ENCODE measurements around the gene NPAS2.

The NPAS2 gene

GRCh38 chr2:100852999-100853908 is 33.3 kb downstream of the NPAS2 start:
- no peak for FAIRE-seq
- DNase-seq (ENCODE audit: insufficient read length, low spot score) = no peak

GRCh38 chr2:100853909-100854810 is 34.2 kb downstream of the NPAS2 start:
- no peak for DNase-seq (ENCODE audit: insufficient read length, low spot score)
- no peak for FAIRE-seq

- DNase-seq (ENCODE audit: insufficient read length, low spot score) (no peak), FAIRE-seq (no peak)
Observed at GRCh38 chr2:100855084-100855483, 35.1 kb downstream of the NPAS2 start.

GRCh38 chr2:100855606-100856005 is 35.7 kb downstream of the NPAS2 start:
- FAIRE-seq (no peak), DNase-seq (ENCODE audit: insufficient read length, low spot score) (no peak)

GRCh38 chr2:100856732-100857131 is 36.8 kb downstream of the NPAS2 start:
- FAIRE-seq (no peak), DNase-seq (ENCODE audit: insufficient read length, low spot score) (no peak)

GRCh38 chr2:100857341-100857740 is 37.4 kb downstream of the NPAS2 start:
- DNase-seq (ENCODE audit: insufficient read length, low spot score) = no peak

GRCh38 chr2:100857915-100858314 is 38.0 kb downstream of the NPAS2 start:
- FAIRE-seq = no peak

More at GRCh38 chr2:100857341-100857740, 37.4 kb downstream of the NPAS2 start:
- no peak for FAIRE-seq

GRCh38 chr2:100859902-100860301 is 40.0 kb downstream of the NPAS2 start:
- FAIRE-seq = no peak
- DNase-seq (ENCODE audit: insufficient read length, low spot score) = no peak

More at GRCh38 chr2:100857915-100858314, 38.0 kb downstream of the NPAS2 start:
- DNase-seq (ENCODE audit: insufficient read length, low spot score) = no peak

GRCh38 chr2:100861340-100861739 is 41.4 kb downstream of the NPAS2 start:
- DNase-seq (ENCODE audit: insufficient read length, low spot score) (no peak), FAIRE-seq (no peak)

GRCh38 chr2:100862081-100862480 is 42.1 kb downstream of the NPAS2 start:
- no peak for FAIRE-seq

GRCh38 chr2:100865816-100866460 is 46.0 kb downstream of the NPAS2 start:
- DNase-seq (ENCODE audit: insufficient read length, low spot score) = no peak
- no peak for FAIRE-seq

More at GRCh38 chr2:100862081-100862480, 42.1 kb downstream of the NPAS2 start:
- no peak for DNase-seq (ENCODE audit: insufficient read length, low spot score)

GRCh38 chr2:100868083-100868482 is 48.1 kb downstream of the NPAS2 start:
- DNase-seq (ENCODE audit: insufficient read length, low spot score) (no peak), FAIRE-seq (no peak)

GRCh38 chr2:100869120-100869519 is 49.2 kb downstream of the NPAS2 start:
- DNase-seq (ENCODE audit: insufficient read length, low spot score) = no peak
- FAIRE-seq = no peak

- FAIRE-seq (no peak), DNase-seq (ENCODE audit: insufficient read length, low spot score) (no peak)
Observed at GRCh38 chr2:100870652-100871531, 51.0 kb downstream of the NPAS2 start.

GRCh38 chr2:100875516-100876230 is 55.7 kb downstream of the NPAS2 start:
- no peak for FAIRE-seq
- no peak for DNase-seq (ENCODE audit: insufficient read length, low spot score)

- FAIRE-seq (no peak), DNase-seq (ENCODE audit: insufficient read length, low spot score) (no peak)
Observed at GRCh38 chr2:100876231-100876860, 56.4 kb downstream of the NPAS2 start.

GRCh38 chr2:100877555-100877954 is 57.6 kb downstream of the NPAS2 start:
- no peak for DNase-seq (ENCODE audit: insufficient read length, low spot score)
- FAIRE-seq = no peak

- FAIRE-seq (no peak), DNase-seq (ENCODE audit: insufficient read length, low spot score) (no peak)
Observed at GRCh38 chr2:100878000-100878791, 58.3 kb downstream of the NPAS2 start.

Data from HTR-8/SVneo (cell line).